Naive thymus-derived CD4-positive, alpha-beta T cell (primary cell): ENCODE results near the gene LMBR1L. TPM values are rescaled to one million over a fixed set of nuclear protein-coding genes. Genes with fewer than 3 reads are reported as not detected.

Experiments
- ATAC-seq: fragments of 150-1000 bp; cut with Tn5 transposase; 2 replicates; pipeline ENCODE4 v1.10.0; 2021; ENCODE audit warnings: mild to moderate bottlenecking, moderate library complexity
- CTCF ChIA-PET: fragments of 350-600 bp; sonication (Branson Sonifier 250); formaldehyde crosslinking; loops from one replicate; lab custom pipeline; 2021; ENCODE audit warnings: antibody characterized with exemption; lab: Charles Lee
- POLR2A ChIA-PET: fragments of 350-600 bp; sonication (Branson Sonifier 250); formaldehyde crosslinking; loops from one replicate; lab custom pipeline; 2021; ENCODE audit warnings: antibody characterized with exemption, inconsistent platforms; lab: Charles Lee
- DNase-seq, 9 donors: peaks; one replicate each; pipeline versions ENCODE4 v3.0.0 to v3.0.0-alpha.2; 2020 to 2022; ENCODE audit warnings: mixed read lengths in 1 of 9
- H3K27ac ChIP-seq: one replicate; pipeline ENCODE4 v1.7.0; 2013; ENCODE audit warnings: mild to moderate bottlenecking, low read depth, low read length, moderate library complexity
- H3K27me3 ChIP-seq, 2 donors: one replicate each; pipeline ENCODE4 v1.7.0; 2013; ENCODE audit warnings: low read length in 2 of 2, mild to moderate bottlenecking in 2 of 2, moderate library complexity in 2 of 2; ENCODE audit not compliant: control insufficient read depth in 2 of 2, insufficient read depth in 2 of 2
- H3K36me3 ChIP-seq, 3 experiments: 1 replicate in 2 of 3; 2 replicates in 1 of 3; pipeline ENCODE4 v1.7.0; 2013; ENCODE audit warnings: low read length in 3 of 3, mild to moderate bottlenecking in 3 of 3, moderate library complexity in 1 of 3; ENCODE audit not compliant: insufficient read depth in 3 of 3, control insufficient read depth in 2 of 3
- H3K4me1 ChIP-seq, 2 donors: one replicate each; pipeline ENCODE4 v1.7.0; 2013; ENCODE audit warnings: low read length in 2 of 2, mild to moderate bottlenecking in 2 of 2, moderate library complexity in 1 of 2; ENCODE audit not compliant: control insufficient read depth in 2 of 2, insufficient read depth in 2 of 2
- H3K4me3 ChIP-seq: 2 replicates; pipeline ENCODE4 v1.7.0; 2013; ENCODE audit warnings: mild to moderate bottlenecking, low read length
- H3K9me3 ChIP-seq, 3 experiments: 1 replicate in 2 of 3; 2 replicates in 1 of 3; pipeline ENCODE4 v1.7.0; 2013; ENCODE audit warnings: low read length in 3 of 3; ENCODE audit not compliant: control insufficient read depth in 2 of 3
- H3K27ac Mint-ChIP-seq, 9 donors: one replicate each; pipeline ENCODE4 v1.8.0; 2020 to 2022; ENCODE audit warnings: mixed read lengths in 9 of 9, mild to moderate bottlenecking in 8 of 9, moderate library complexity in 5 of 9, inconsistent platforms in 2 of 9
- H3K27me3 Mint-ChIP-seq, 5 donors: one replicate each; pipeline ENCODE4 v1.8.0; 2021 to 2022; ENCODE audit warnings: mixed read lengths in 5 of 5, mild to moderate bottlenecking in 1 of 5
- H3K36me3 Mint-ChIP-seq, 5 donors: one replicate each; pipeline ENCODE4 v1.8.0; 2020 to 2022; ENCODE audit warnings: mixed read lengths in 5 of 5, mild to moderate bottlenecking in 3 of 5, inconsistent platforms in 1 of 5
- H3K4me1 Mint-ChIP-seq, 7 donors: one replicate each; pipeline ENCODE4 v1.8.0; 2020 to 2022; ENCODE audit warnings: mixed read lengths in 7 of 7, mild to moderate bottlenecking in 3 of 7, inconsistent platforms in 1 of 7
- H3K4me3 Mint-ChIP-seq, 10 donors: one replicate each; pipeline ENCODE4 v1.8.0; 2020 to 2022; ENCODE audit warnings: mild to moderate bottlenecking in 10 of 10, mixed read lengths in 10 of 10, moderate library complexity in 6 of 10, inconsistent platforms in 2 of 10
- H3K9me3 Mint-ChIP-seq, 11 donors: one replicate each; pipeline ENCODE4 v1.8.0; 2020 to 2022; ENCODE audit warnings: mixed read lengths in 11 of 11, mild to moderate bottlenecking in 4 of 11, inconsistent platforms in 1 of 11, moderate library complexity in 1 of 11
- intact Hi-C, 2 donors: fragments of 100-400 bp; cut with micrococcal nuclease; formaldehyde crosslinking; loops; one replicate each; pipeline ENCODE4 v1.15.1; 2023
- polyA plus RNA-seq, 2 donors: library from polyadenylated mRNA; unstranded; fragments of 300-500 nt; fragmentation: Illumina TruSeq; gene quantifications; one replicate each; pipeline ENCODE4 v1.2.3, GENCODE V29; 2021
- total RNA-seq, 6 experiments: library from RNA in 5 of 6; stranded (reverse) in 5 of 6; gene quantifications; 1 replicate in 5 of 6; 2 replicates in 1 of 6; pipeline ENCODE4 v1.2.3 and lab custom pipeline; 2021 to 2026

The LMBR1L gene
- total and polyA plus RNA-seq, 7 experiments from 2014 or later, result 40.7 to 328 (median 251) TPM

DNA sequence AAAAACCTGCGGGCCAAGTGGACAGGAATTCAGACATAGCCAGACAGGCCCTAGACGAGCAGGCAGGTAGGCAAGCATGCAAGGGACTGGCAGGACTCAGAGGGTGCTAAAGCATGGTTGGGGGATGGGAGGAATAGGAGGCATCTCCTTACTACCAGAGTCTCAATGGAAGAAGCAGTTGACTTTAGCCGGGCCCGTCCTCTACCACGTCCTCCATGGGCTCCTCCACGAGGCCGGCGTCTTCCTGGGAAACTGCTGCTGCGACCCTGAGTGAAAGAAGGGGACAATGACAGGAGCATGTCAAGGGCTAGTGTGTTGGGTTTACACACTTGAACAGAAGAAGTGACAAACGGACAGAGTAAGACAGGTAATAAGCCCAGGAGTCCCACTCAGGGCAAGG is 61.7 kb downstream of the LMBR1L start:
- no peaks in the 10 kb centered on the region for H3K9me3 Mint-ChIP-seq
- no peak overlapping the region for H3K4me3 Mint-ChIP-seq
- H3K27me3 ChIP-seq, result no peaks in the 10 kb centered on the region
- peaks cover 39 to 100% (median 43%) of the 10 kb centered on the region in 3 experiments for H3K36me3 ChIP-seq
- POLR2A ChIA-PET, result no interaction called here
- peaks cover 12 to 56% (median 29%) of the 10 kb centered on the region in 5 donors for H3K36me3 Mint-ChIP-seq
- intact Hi-C loops, result no loop called here
- peaks cover 6 to 27% (median 11%) of the 10 kb centered on the region in 7 donors for H3K4me1 Mint-ChIP-seq
- DNase-seq, result no peak
- no peak overlapping the region for H3K27ac Mint-ChIP-seq
- peaks cover 0 to 9% of the 10 kb centered on the region in 2 donors for H3K4me1 ChIP-seq
- no peaks in the 10 kb centered on the region for H3K9me3 ChIP-seq
- no peak overlapping the region for H3K4me3 ChIP-seq
- H3K27ac ChIP-seq, result no peak overlapping the region
- ATAC-seq, result no peak
- no peaks in the 10 kb centered on the region for H3K27me3 Mint-ChIP-seq
- CTCF ChIA-PET, result interaction anchor here (0.5 to 1.0 kb wide), 2 partner anchors 15 to 296 kb away, joined by 3 to 4 read pairs; no protein-coding TSS in a partner anchor

Other genes starting within 250 kb of the LMBR1L start
- gene RND1, start 245.0 kb downstream of the LMBR1L start, total RNA-seq, result 10 to 100 TPM in 1 of 5 experiments, 1 to 10 TPM in 4; 1.1 to 13.5 (median 2.3) TPM
- under 1 TPM; 0.17 to 0.94 TPM for gene RND1, start 245.0 kb downstream of the LMBR1L start, polyA plus RNA-seq
- 10 to 100 TPM; 40.3 to 55.7 (median 48.5) TPM for gene FKBP11, start 185.4 kb downstream of the LMBR1L start, total RNA-seq
- 10 to 100 TPM; 74.2 to 83.7 TPM for gene FKBP11, start 185.4 kb downstream of the LMBR1L start, polyA plus RNA-seq
- gene ARF3, start 153.4 kb downstream of the LMBR1L start, total RNA-seq, result 100 to 1,000 TPM in 1 of 5 experiments, 10 to 100 TPM in 4; 48.7 to 137 (median 56.1) TPM
- 10 to 100 TPM; 15.9 to 21.9 TPM for gene ARF3, start 153.4 kb downstream of the LMBR1L start, polyA plus RNA-seq
- gene WNT10B, start 139.1 kb downstream of the LMBR1L start, total RNA-seq, result 10 to 100 TPM in 1 of 5 experiments, 1 to 10 TPM in 4; 1.8 to 10.7 (median 7.5) TPM
- gene WNT10B, start 139.1 kb downstream of the LMBR1L start, polyA plus RNA-seq, result under 1 TPM; 0.07 to 0.15 TPM
- gene WNT1, start 132.5 kb downstream of the LMBR1L start, total RNA-seq, result 1 to 10 TPM in 1 of 5 experiments, under 1 TPM in 3, not detected in 1; 0.30 to 1.5 (median 0.49) TPM
- under 1 TPM in 1 of 2 donors, not detected in 1; 0.24 TPM for gene WNT1, start 132.5 kb downstream of the LMBR1L start, polyA plus RNA-seq
- gene DDN, start 111.5 kb downstream of the LMBR1L start, total RNA-seq, result under 1 TPM in 3 of 5 experiments, not detected in 2; 0.19 to 0.71 (median 0.27) TPM
- gene DDN, start 111.5 kb downstream of the LMBR1L start, polyA plus RNA-seq, result not detected
- 10 to 100 TPM; 34.0 to 74.4 (median 50.6) TPM for gene PRKAG1, start 92.1 kb downstream of the LMBR1L start, total RNA-seq
- gene PRKAG1, start 92.1 kb downstream of the LMBR1L start, polyA plus RNA-seq, result 10 to 100 TPM; 39.4 to 49.6 TPM
- gene KMT2D, start 50.1 kb downstream of the LMBR1L start, total RNA-seq, result 100 to 1,000 TPM; 129 to 167 (median 151) TPM
- gene KMT2D, start 50.1 kb downstream of the LMBR1L start, polyA plus RNA-seq, result 10 to 100 TPM in 1 of 2 donors, 1 to 10 TPM in 1; 6.6 to 26.4 TPM
- 1 to 10 TPM; 1.8 to 9.4 (median 3.3) TPM for gene RHEBL1, start 40.9 kb downstream of the LMBR1L start, total RNA-seq
- 1 to 10 TPM; 1.8 to 3.8 TPM for gene RHEBL1, start 40.9 kb downstream of the LMBR1L start, polyA plus RNA-seq
- gene DHH, start 16.0 kb downstream of the LMBR1L start, total RNA-seq, result under 1 TPM; 0.24 to 0.91 (median 0.76) TPM
- gene DHH, start 16.0 kb downstream of the LMBR1L start, polyA plus RNA-seq, result not detected
- 1,000 to 10,000 TPM in 1 of 5 experiments, 100 to 1,000 TPM in 4; 124 to 1,463 (median 279) TPM for gene TUBA1B, start 20.5 kb upstream of the LMBR1L start, total RNA-seq
- gene TUBA1B, start 20.5 kb upstream of the LMBR1L start, polyA plus RNA-seq, result 100 to 1,000 TPM; 473 to 648 TPM
- gene TUBA1A, start 78.2 kb upstream of the LMBR1L start, total RNA-seq, result 100 to 1,000 TPM in 2 of 5 experiments, 10 to 100 TPM in 3; 61.8 to 492 (median 98.8) TPM
- 100 to 1,000 TPM; 176 to 178 TPM for gene TUBA1A, start 78.2 kb upstream of the LMBR1L start, polyA plus RNA-seq
- 100 to 1,000 TPM in 1 of 5 experiments, 10 to 100 TPM in 4; 17.9 to 195 (median 24.1) TPM for gene TUBA1C, start 154.2 kb upstream of the LMBR1L start, total RNA-seq
- gene TUBA1C, start 154.2 kb upstream of the LMBR1L start, polyA plus RNA-seq, result 10 to 100 TPM; 21.5 to 23.1 TPM
- not detected for gene PRPH, start 184.3 kb upstream of the LMBR1L start, total RNA-seq
- not detected for gene PRPH, start 184.3 kb upstream of the LMBR1L start, polyA plus RNA-seq
- gene TROAP, start 212.4 kb upstream of the LMBR1L start, total RNA-seq, result 10 to 100 TPM in 1 of 5 experiments, 1 to 10 TPM in 2, under 1 TPM in 1, not detected in 1; 0.83 to 58.2 (median 1.3) TPM
- gene TROAP, start 212.4 kb upstream of the LMBR1L start, polyA plus RNA-seq, result under 1 TPM in 1 of 2 donors, not detected in 1; 0.21 TPM
- not detected for gene C1QL4, start 226.3 kb upstream of the LMBR1L start, total RNA-seq
- not detected for gene C1QL4, start 226.3 kb upstream of the LMBR1L start, polyA plus RNA-seq
- not detected for gene DNAJC22, start 236.0 kb upstream of the LMBR1L start, total RNA-seq
- gene DNAJC22, start 236.0 kb upstream of the LMBR1L start, polyA plus RNA-seq, result not detected